GM12891 (cell line): Measurements from ENCODE around the gene AK4.

Experiments
- DNase-seq: peaks from one replicate; pipeline ENCODE4 v3.0.0; 2011; ENCODE audit warnings: low spot score; ENCODE audit not compliant: insufficient read length
- FAIRE-seq: peaks from 2 replicates; lab custom pipeline; 2011; peaks lifted over from hg19 to GRCh38; lab: Jason Lieb, UNC
- PAX5 ChIP-seq: IDR thresholded peaks from 2 replicates; pipeline ENCODE4 v1.6.1; 2011; ENCODE audit warnings: low read length, moderate library complexity, mild to moderate bottlenecking; ENCODE audit not compliant: insufficient read depth, severe bottlenecking
- POLR2A ChIP-seq: IDR thresholded peaks from 2 replicates; pipeline ENCODE4 v1.6.1; 2011; ENCODE audit warnings: low read depth, low read length, control low read depth
- POLR2AphosphoS5 ChIP-seq: IDR thresholded peaks from 2 replicates; pipeline ENCODE4 v1.6.1; 2011; ENCODE audit warnings: low read depth, low read length, control low read depth
- POU2F2 ChIP-seq: IDR thresholded peaks from 2 replicates; pipeline ENCODE4 v1.6.1; 2011; ENCODE audit warnings: low read depth, mild to moderate bottlenecking, control low read depth, low read length, moderate library complexity
- SPI1 ChIP-seq: IDR thresholded peaks from 2 replicates; pipeline ENCODE4 v1.6.1; 2011; ENCODE audit warnings: low read depth, low read length, control low read depth
- TAF1 ChIP-seq: IDR thresholded peaks from 2 replicates; pipeline ENCODE4 v1.6.1; 2011; ENCODE audit warnings: low read depth, low read length, control low read depth

Gene AK4

DNA sequence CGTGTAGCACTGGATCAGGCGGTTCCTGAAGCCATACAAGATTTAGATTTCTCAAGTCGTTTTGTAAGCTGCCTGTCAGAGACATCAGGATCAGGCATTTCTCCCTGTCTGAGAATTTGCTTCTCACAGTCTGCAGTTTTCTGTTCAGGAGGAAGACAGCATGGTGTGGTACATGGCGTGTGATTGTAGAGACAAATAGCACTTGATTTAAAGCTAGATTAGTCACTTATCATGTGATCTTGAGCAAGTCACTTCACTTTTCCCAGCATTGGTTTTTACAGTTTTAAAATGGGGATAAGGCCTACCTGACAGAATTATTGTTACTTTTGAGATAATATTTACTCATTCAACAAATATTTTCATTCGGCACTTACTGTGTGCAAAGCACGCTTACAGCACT, 63.3 kb downstream of the AK4 start:
- FAIRE-seq (no peak), DNase-seq (no peak)
- TF ChIP-seq POLR2A (no peak), POU2F2 (no peak), SPI1 (no peak)

DNA sequence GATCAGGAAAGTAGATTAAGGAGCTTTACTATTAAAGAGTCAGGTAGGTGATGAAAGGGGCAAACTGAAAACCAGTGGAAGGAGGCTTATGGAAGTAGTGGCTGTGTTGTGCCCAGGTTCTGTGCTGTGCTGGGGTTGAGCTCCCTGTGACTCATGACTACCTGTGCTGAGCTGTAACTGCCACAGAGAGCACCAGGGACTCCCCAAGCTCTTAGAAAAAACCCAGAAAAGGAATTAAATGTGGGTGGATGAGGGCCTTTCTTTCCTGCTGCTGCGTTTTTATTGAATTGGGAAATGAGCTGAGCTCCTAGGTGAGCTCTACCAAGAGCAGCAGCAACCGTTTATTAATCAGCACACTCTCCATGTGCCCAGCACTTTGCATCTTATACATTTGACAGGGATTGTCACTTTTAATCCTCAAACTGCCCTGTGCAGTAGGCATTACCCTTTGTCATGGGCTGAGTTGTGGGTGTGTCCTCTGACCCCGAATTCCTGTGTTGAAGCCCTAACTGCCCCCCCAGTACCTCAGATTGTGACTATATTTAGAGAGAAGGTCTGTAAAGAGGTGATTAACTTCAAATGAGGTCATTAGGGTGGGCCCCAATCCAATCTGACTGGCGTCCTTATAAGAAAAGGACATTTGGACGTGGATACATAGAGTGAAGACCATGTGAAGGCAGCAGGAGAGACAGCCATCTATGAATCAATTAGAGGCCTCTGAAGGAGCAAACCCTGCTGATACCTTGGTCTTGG, 65.4 kb downstream of the AK4 start:
- no peak for FAIRE-seq
- TF ChIP-seq POLR2AphosphoS5 (no peak), SPI1 (no peak), POLR2A (no peak), TAF1 (no peak), POU2F2 (no peak), PAX5 (no peak)
- DNase-seq = no peak

DNA sequence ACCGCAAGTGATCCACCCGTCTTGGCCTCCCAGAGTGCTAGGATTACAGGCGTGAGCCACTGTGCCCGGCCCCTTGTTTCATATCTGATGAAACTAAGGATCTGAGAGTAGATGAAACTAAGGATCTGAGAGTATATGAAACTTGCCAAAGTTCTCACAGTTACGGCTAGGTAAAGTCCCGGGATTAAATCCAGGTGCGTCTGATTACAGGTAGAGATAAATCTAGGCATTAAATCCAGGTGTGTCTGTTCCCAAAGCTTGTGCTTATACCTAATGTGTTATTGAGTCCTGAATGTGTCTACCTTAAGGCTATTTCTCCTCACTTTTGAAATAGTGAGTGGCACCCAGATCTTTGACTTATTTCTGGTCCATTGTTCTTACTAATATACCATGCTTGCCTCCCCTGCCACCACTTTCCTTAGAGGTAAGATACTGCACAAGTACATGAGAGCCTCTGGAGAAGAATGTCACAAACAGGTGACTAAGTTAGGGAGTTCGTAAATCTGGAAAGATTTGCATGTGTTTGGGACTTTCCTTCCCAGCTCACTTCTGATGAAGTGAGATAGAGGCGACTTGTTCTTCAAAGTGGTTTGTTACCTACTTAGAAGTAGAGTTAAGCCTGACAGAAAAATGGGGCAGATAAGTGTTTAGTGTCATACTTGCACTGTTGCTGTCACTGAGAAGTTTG, 66.5 kb downstream of the AK4 start:
- TF ChIP-seq POLR2AphosphoS5 = no peak
- no peak for TF ChIP-seq SPI1
- no peak for TF ChIP-seq PAX5
- DNase-seq = no peak
- no peak for FAIRE-seq

DNA sequence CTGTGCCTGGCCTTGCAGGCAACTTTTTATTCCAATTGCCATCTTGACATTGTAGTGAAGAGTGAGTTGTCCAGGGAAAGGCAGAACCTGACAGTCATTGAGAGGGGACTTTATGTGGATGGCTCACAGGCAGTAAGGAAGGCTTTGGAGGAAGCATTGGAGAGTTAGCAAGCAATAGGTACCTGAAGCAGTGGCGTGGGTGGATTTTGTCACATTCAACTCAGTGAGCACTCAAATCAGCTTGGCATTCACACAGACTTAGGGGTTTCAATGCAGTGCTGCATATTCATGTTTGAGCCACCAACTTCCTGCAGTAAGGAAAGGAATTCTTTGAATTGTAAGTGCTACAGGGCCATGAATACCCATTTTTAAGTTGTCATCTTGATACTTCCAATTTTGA, 69.0 kb downstream of the AK4 start:
- TF ChIP-seq POLR2AphosphoS5 = no peak
- no peak for TF ChIP-seq TAF1
- no peak for TF ChIP-seq PAX5
- TF ChIP-seq SPI1 = no peak
- TF ChIP-seq POU2F2 = no peak
- no peak for TF ChIP-seq POLR2A
- no peak for DNase-seq
- no peak for FAIRE-seq

DNA sequence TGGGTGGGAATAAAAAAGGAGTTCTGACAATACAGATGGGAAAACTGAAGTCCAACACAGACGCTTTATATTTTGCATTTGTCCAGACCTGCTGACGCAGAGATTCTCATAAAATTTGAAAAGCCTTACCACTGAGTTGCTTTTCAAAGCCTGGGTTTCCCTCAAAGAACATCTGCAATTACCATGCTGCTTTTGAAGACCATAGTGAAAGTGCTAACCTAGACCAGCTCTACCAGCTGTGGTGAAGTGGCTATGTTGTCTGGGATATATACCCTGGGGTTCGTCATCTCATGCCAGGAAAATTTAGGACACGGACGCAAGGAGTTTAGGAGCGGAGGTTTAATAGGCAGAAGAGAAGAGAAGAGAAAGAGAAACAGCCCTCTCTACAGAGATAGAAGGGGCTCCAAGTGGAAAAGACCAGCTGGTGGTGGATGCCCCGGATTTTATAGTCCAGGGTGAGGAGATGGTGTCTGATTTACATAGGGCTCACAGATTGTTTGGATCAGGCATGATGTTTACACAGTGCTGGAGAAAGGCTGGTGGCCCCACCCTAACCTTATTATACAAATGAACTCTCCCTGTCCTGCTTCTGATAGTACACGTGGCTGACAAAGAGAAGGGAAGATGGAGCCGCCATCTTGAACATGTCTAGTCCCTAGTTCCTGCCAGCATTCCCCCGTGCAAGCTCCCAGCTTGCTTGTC, 73.8 kb downstream of the AK4 start:
- TF ChIP-seq PAX5 (no peak), SPI1 (no peak), POLR2A (no peak), TAF1 (no peak), POU2F2 (no peak), POLR2AphosphoS5 (no peak)
- no peak for FAIRE-seq
- no peak for DNase-seq

DNA sequence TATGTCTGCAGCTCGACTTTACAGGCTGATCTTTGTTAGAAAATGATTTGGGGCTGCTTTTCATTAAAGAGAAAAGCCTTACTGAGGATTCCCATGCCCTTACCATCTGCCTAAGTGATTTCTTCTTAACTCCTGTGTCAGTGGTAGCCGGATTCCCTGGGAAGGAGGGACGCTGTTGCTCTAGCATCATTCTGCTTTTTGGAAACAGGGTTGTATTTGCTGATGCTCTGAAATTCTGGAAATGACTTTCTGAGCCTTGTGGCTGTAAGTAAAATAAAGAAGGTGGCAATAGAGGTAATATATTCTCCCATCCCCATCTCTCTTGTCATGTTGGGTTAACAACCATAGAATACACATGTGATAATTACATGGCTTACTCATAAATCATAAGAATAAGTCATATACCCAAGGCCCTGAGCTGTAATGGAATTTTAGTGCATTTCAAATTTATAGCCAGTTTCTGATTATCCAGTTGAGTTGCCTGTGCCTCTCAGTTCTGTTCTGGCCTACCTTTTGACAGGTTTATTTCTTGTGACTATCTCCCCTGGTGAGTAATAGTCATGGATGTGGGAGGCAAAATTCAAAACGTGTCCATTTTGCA, 74.4 kb downstream of the AK4 start:
- no peak for DNase-seq
- FAIRE-seq = no peak
- TF ChIP-seq SPI1 (no peak), POLR2AphosphoS5 (no peak), TAF1 (no peak), PAX5 (no peak), POLR2A (no peak)

DNA sequence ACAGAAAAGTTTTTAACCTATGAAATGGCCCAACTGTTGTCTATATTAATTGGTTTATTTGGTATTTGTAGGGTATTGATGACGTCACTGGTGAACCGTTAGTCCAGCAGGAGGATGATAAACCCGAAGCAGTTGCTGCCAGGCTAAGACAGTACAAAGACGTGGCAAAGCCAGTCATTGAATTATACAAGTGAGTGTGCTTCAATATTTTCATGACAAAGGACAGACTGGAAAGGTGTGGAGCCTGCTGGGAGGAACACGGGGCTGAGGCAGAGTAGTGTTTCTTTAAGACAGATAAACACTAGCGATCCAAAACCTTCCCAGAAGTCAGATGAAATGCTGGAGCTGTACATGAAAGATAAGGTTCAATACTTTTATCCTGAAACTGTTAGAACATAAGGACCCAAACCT, 76.7 kb downstream of the AK4 start:
- DNase-seq = no peak
- FAIRE-seq = no peak
- TF ChIP-seq POLR2AphosphoS5 (no peak), PAX5 (no peak), TAF1 (no peak), SPI1 (no peak), POU2F2 (no peak), POLR2A (no peak)

DNA sequence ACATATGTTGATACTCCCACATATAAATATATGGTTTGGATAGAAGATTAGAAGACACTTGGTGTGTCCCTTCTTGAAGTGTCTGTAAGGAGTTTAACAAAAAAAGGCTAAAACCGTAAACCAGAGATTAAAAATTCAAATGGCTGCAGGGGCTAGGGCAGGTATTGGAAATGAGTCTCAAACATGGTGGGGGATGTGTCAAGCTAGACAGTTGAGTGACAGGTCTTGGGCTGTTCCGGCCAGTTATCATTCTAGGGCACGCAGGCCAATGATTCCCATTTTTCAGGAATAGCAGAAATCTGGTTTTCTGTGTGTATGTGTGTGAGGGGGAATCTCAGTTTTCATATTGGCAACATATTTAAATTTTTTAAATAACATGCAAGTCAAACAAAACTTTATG, 77.2 kb downstream of the AK4 start:
- no peak for TF ChIP-seq POU2F2
- TF ChIP-seq POLR2A = no peak
- no peak for TF ChIP-seq POLR2AphosphoS5
- no peak for TF ChIP-seq PAX5
- FAIRE-seq = no peak
- no peak for DNase-seq

DNA sequence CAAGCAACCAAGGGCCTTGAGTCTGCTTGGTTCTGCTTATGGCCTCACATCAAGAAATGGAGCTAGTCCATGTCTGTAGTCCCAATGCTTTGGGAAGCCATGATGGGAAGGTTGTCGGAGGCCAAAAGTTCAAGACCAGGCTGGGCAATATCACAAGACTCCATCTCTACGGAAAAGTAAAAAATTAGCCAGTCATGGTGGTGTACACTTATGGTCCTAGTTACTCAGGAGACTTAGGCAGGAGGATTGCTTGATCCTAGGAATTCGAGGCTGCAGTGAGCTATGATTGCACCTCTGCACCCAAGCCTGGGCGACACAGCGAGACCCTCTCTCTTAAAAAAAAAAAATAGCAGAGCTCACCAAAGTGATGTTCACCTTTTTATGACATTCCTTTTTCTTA, 81.2 kb downstream of the AK4 start:
- TF ChIP-seq SPI1 (no peak), POLR2A (no peak), TAF1 (no peak), POU2F2 (no peak), POLR2AphosphoS5 (no peak), PAX5 (no peak)
- no peak for DNase-seq
- no peak for FAIRE-seq
